Measurements from ENCODE around the gene ANKRD7.

ANKRD7 gene

GRCh38 chr7:118195837-118196474 is 28.5 kb upstream of the ANKRD7 start:
- H3K4me1 ChIP-seq (ENCODE audit: control insufficient read depth, insufficient read depth, low read length, poor library complexity, severe bottlenecking): no peaks in the 10 kb centered on the region
- H3K36me3 ChIP-seq (ENCODE audit: control insufficient read depth, insufficient read depth, low read length): peaks cover 14% of the 10 kb centered on the region
- H3K4me3 ChIP-seq (ENCODE audit: extremely low read depth, insufficient read depth, low read length, poor library complexity, severe bottlenecking): no peak overlapping the region
- no peaks in the 10 kb centered on the region for H3K9me3 ChIP-seq (ENCODE audit: control insufficient read depth, low read length)
- no peak overlapping the region for H3K27ac ChIP-seq (ENCODE audit: low read depth, low read length, severe bottlenecking)
- 20 to 40% methylated on average over 1 of the region's 6 CpGs for WGBS, 2 experiments (ENCODE audit: insufficient coverage in 2 of 2)

- H3K9me3 ChIP-seq (ENCODE audit: control insufficient read depth, low read length): no peaks in the 10 kb centered on the region
- no peak overlapping the region for H3K4me3 ChIP-seq (ENCODE audit: extremely low read depth, insufficient read depth, low read length, poor library complexity, severe bottlenecking)
- no peaks in the 10 kb centered on the region for H3K36me3 ChIP-seq (ENCODE audit: control insufficient read depth, insufficient read depth, low read length)
- 72 to 97% methylated on average over 2 of the region's 2 CpGs for WGBS, 2 experiments (ENCODE audit: insufficient coverage in 2 of 2)
- no peaks in the 10 kb centered on the region for H3K4me1 ChIP-seq (ENCODE audit: control insufficient read depth, insufficient read depth, low read length, poor library complexity, severe bottlenecking)
- no peak overlapping the region for H3K27ac ChIP-seq (ENCODE audit: low read depth, low read length, severe bottlenecking)
Measured at GRCh38 chr7:118202061-118202460, 22.4 kb upstream of the ANKRD7 start.

GRCh38 chr7:118214051-118214832 is 10.3 kb upstream of the ANKRD7 start:
- Histone ChIP-seq H3K9me3 (ENCODE audit: control insufficient read depth, low read length) (no peaks in the 10 kb centered on the region), H3K4me3 (ENCODE audit: extremely low read depth, insufficient read depth, low read length, poor library complexity, severe bottlenecking) (no peak overlapping the region), H3K36me3 (ENCODE audit: control insufficient read depth, insufficient read depth, low read length) (no peaks in the 10 kb centered on the region), H3K4me1 (ENCODE audit: control insufficient read depth, insufficient read depth, low read length, poor library complexity, severe bottlenecking) (no peaks in the 10 kb centered on the region), H3K27ac (ENCODE audit: low read depth, low read length, severe bottlenecking) (no peak overlapping the region)
- WGBS, 2 experiments (ENCODE audit: insufficient coverage in 2 of 2): 94% methylated on average over 35 to 48 of the region's 49 CpGs

- Histone ChIP-seq H3K36me3 (ENCODE audit: control insufficient read depth, insufficient read depth, low read length) (no peaks in the 10 kb centered on the region), H3K4me3 (ENCODE audit: extremely low read depth, insufficient read depth, low read length, poor library complexity, severe bottlenecking) (no peak overlapping the region), H3K4me1 (ENCODE audit: control insufficient read depth, insufficient read depth, low read length, poor library complexity, severe bottlenecking) (no peaks in the 10 kb centered on the region), H3K27ac (ENCODE audit: low read depth, low read length, severe bottlenecking) (no peak overlapping the region), H3K9me3 (ENCODE audit: control insufficient read depth, low read length) (no peaks in the 10 kb centered on the region)
- no CpG with 5 or more reads among the region's 3 CpGs for WGBS, 2 experiments (ENCODE audit: insufficient coverage in 2 of 2)
Measured at GRCh38 chr7:118214833-118215182, 9.7 kb upstream of the ANKRD7 start.

- Histone ChIP-seq H3K36me3 (ENCODE audit: control insufficient read depth, insufficient read depth, low read length) (no peaks in the 10 kb centered on the region), H3K27ac (ENCODE audit: low read depth, low read length, severe bottlenecking) (no peak overlapping the region), H3K9me3 (ENCODE audit: control insufficient read depth, low read length) (no peaks in the 10 kb centered on the region), H3K4me3 (ENCODE audit: extremely low read depth, insufficient read depth, low read length, poor library complexity, severe bottlenecking) (no peak overlapping the region), H3K4me1 (ENCODE audit: control insufficient read depth, insufficient read depth, low read length, poor library complexity, severe bottlenecking) (no peaks in the 10 kb centered on the region)
- no CpG with 5 or more reads among the region's 1 CpG for WGBS, 2 experiments (ENCODE audit: insufficient coverage in 2 of 2)
Measured at GRCh38 chr7:118217210-118217619, 7.3 kb upstream of the ANKRD7 start.

GRCh38 chr7:118218413-118219156 is 5.9 kb upstream of the ANKRD7 start:
- Histone ChIP-seq H3K36me3 (ENCODE audit: control insufficient read depth, insufficient read depth, low read length) (no peaks in the 10 kb centered on the region), H3K27ac (ENCODE audit: low read depth, low read length, severe bottlenecking) (no peak overlapping the region), H3K9me3 (ENCODE audit: control insufficient read depth, low read length) (no peaks in the 10 kb centered on the region), H3K4me3 (ENCODE audit: extremely low read depth, insufficient read depth, low read length, poor library complexity, severe bottlenecking) (no peak overlapping the region), H3K4me1 (ENCODE audit: control insufficient read depth, insufficient read depth, low read length, poor library complexity, severe bottlenecking) (no peaks in the 10 kb centered on the region)
- WGBS, 2 experiments (ENCODE audit: insufficient coverage in 2 of 2): 88 to 92% methylated on average over 4 to 6 of the region's 8 CpGs

GRCh38 chr7:118219157-118219512 is 5.4 kb upstream of the ANKRD7 start:
- Histone ChIP-seq H3K36me3 (ENCODE audit: control insufficient read depth, insufficient read depth, low read length) (no peaks in the 10 kb centered on the region), H3K9me3 (ENCODE audit: control insufficient read depth, low read length) (no peaks in the 10 kb centered on the region), H3K4me1 (ENCODE audit: control insufficient read depth, insufficient read depth, low read length, poor library complexity, severe bottlenecking) (no peaks in the 10 kb centered on the region), H3K27ac (ENCODE audit: low read depth, low read length, severe bottlenecking) (no peak overlapping the region), H3K4me3 (ENCODE audit: extremely low read depth, insufficient read depth, low read length, poor library complexity, severe bottlenecking) (no peak overlapping the region)
- WGBS, 2 experiments (ENCODE audit: insufficient coverage in 2 of 2): 90 to 100% methylated on average over 1 to 2 of the region's 3 CpGs

GRCh38 chr7:118220583-118220982 is 3.9 kb upstream of the ANKRD7 start:
- Histone ChIP-seq H3K4me3 (ENCODE audit: extremely low read depth, insufficient read depth, low read length, poor library complexity, severe bottlenecking) (no peak overlapping the region), H3K4me1 (ENCODE audit: control insufficient read depth, insufficient read depth, low read length, poor library complexity, severe bottlenecking) (no peaks in the 10 kb centered on the region), H3K9me3 (ENCODE audit: control insufficient read depth, low read length) (no peaks in the 10 kb centered on the region), H3K27ac (ENCODE audit: low read depth, low read length, severe bottlenecking) (no peak overlapping the region), H3K36me3 (ENCODE audit: control insufficient read depth, insufficient read depth, low read length) (no peaks in the 10 kb centered on the region)
- 57 to 100% methylated on average over 1 to 3 of the region's 3 CpGs for WGBS, 2 experiments (ENCODE audit: insufficient coverage in 2 of 2)

- WGBS, 2 experiments (ENCODE audit: insufficient coverage in 2 of 2): no CpG with 5 or more reads among the region's 1 CpG
- no peak overlapping the region for H3K27ac ChIP-seq (ENCODE audit: low read depth, low read length, severe bottlenecking)
- H3K36me3 ChIP-seq (ENCODE audit: control insufficient read depth, insufficient read depth, low read length): no peaks in the 10 kb centered on the region
- H3K9me3 ChIP-seq (ENCODE audit: control insufficient read depth, low read length): no peaks in the 10 kb centered on the region
- no peak overlapping the region for H3K4me3 ChIP-seq (ENCODE audit: extremely low read depth, insufficient read depth, low read length, poor library complexity, severe bottlenecking)
- no peaks in the 10 kb centered on the region for H3K4me1 ChIP-seq (ENCODE audit: control insufficient read depth, insufficient read depth, low read length, poor library complexity, severe bottlenecking)
Measured at GRCh38 chr7:118222591-118222990, 1.9 kb upstream of the ANKRD7 start.

- Histone ChIP-seq H3K4me3 (ENCODE audit: extremely low read depth, insufficient read depth, low read length, poor library complexity, severe bottlenecking) (no peak overlapping the region), H3K36me3 (ENCODE audit: control insufficient read depth, insufficient read depth, low read length) (no peaks in the 10 kb centered on the region), H3K4me1 (ENCODE audit: control insufficient read depth, insufficient read depth, low read length, poor library complexity, severe bottlenecking) (peaks cover 6% of the 10 kb centered on the region), H3K9me3 (ENCODE audit: control insufficient read depth, low read length) (no peaks in the 10 kb centered on the region), H3K27ac (ENCODE audit: low read depth, low read length, severe bottlenecking) (no peak overlapping the region)
- WGBS, 2 experiments (ENCODE audit: insufficient coverage in 2 of 2): no CpG with 5 or more reads among the region's 1 CpG
Measured at GRCh38 chr7:118232837-118233236, 8.3 kb downstream of the ANKRD7 start.

- no peaks in the 10 kb centered on the region for H3K36me3 ChIP-seq (ENCODE audit: control insufficient read depth, insufficient read depth, low read length)
- no CpG with 5 or more reads among the region's 1 CpG for WGBS, 2 experiments (ENCODE audit: insufficient coverage in 2 of 2)
- peaks cover 6% of the 10 kb centered on the region for H3K4me1 ChIP-seq (ENCODE audit: control insufficient read depth, insufficient read depth, low read length, poor library complexity, severe bottlenecking)
- no peaks in the 10 kb centered on the region for H3K9me3 ChIP-seq (ENCODE audit: control insufficient read depth, low read length)
- H3K27ac ChIP-seq (ENCODE audit: low read depth, low read length, severe bottlenecking): no peak overlapping the region
- H3K4me3 ChIP-seq (ENCODE audit: extremely low read depth, insufficient read depth, low read length, poor library complexity, severe bottlenecking): no peak overlapping the region
Measured at GRCh38 chr7:118233799-118234198, 9.3 kb downstream of the ANKRD7 start.

All from mesodermal cell (in vitro differentiated cells).